ENCODE measurements around the gene ITGBL1.

Gene ITGBL1

GRCh38 chr13:101489643-101490405 is 37.3 kb downstream of the ITGBL1 start:
- DNase-seq, result peak; percentile 23
- Histone ChIP-seq H3K36me3 (no peaks in the 10 kb centered on the region), H3K27me3 (ENCODE audit: insufficient read depth, low read depth, severe bottlenecking) (no peaks in the 10 kb centered on the region), H3K27ac (peak overlapping the region; percentile 7; the same call in 1 of the 2 replicates), H3K4me3 (ENCODE audit: low read depth, low read length) (no peak overlapping the region), H3K9me3 (ENCODE audit: severe bottlenecking) (no peaks in the 10 kb centered on the region)
- TF ChIP-seq CTCF (IDR thresholded peaks at IDR 0.05; ENCODE audit: low read depth, low read length), result no peak

GRCh38 chr13:101490406-101491015 is 38.0 kb downstream of the ITGBL1 start:
- DNase-seq, result peak; percentile 84
- Histone ChIP-seq H3K36me3 (no peaks in the 10 kb centered on the region), H3K4me3 (ENCODE audit: low read depth, low read length) (no peak overlapping the region), H3K27me3 (ENCODE audit: insufficient read depth, low read depth, severe bottlenecking) (no peaks in the 10 kb centered on the region), H3K27ac (peak overlapping the region; percentile 7; the same call in 1 of the 2 replicates), H3K9me3 (ENCODE audit: severe bottlenecking) (no peaks in the 10 kb centered on the region)
- no peak for TF ChIP-seq CTCF (IDR thresholded peaks at IDR 0.05; ENCODE audit: low read depth, low read length)

GRCh38 chr13:101492251-101492910 is 39.9 kb downstream of the ITGBL1 start:
- TF ChIP-seq CTCF (IDR thresholded peaks at IDR 0.05; ENCODE audit: low read depth, low read length), result no peak
- no peaks in the 10 kb centered on the region for H3K9me3 ChIP-seq (ENCODE audit: severe bottlenecking)
- no peaks in the 10 kb centered on the region for H3K27me3 ChIP-seq (ENCODE audit: insufficient read depth, low read depth, severe bottlenecking)
- no peaks in the 10 kb centered on the region for H3K36me3 ChIP-seq
- H3K27ac ChIP-seq, result no peak overlapping the region
- H3K4me3 ChIP-seq (ENCODE audit: low read depth, low read length), result no peak overlapping the region
- no peak for DNase-seq

GRCh38 chr13:101493541-101493940 is 41.1 kb downstream of the ITGBL1 start:
- no peaks in the 10 kb centered on the region for H3K36me3 ChIP-seq
- H3K27me3 ChIP-seq (ENCODE audit: insufficient read depth, low read depth, severe bottlenecking), result no peaks in the 10 kb centered on the region
- no peak overlapping the region for H3K4me3 ChIP-seq (ENCODE audit: low read depth, low read length)
- peak; percentile 63 for DNase-seq
- no peak for TF ChIP-seq CTCF (IDR thresholded peaks at IDR 0.05; ENCODE audit: low read depth, low read length)
- H3K27ac ChIP-seq, result no peak overlapping the region
- H3K9me3 ChIP-seq (ENCODE audit: severe bottlenecking), result no peaks in the 10 kb centered on the region

- Histone ChIP-seq H3K4me3 (ENCODE audit: low read depth, low read length) (no peak overlapping the region), H3K9me3 (ENCODE audit: severe bottlenecking) (no peaks in the 10 kb centered on the region), H3K27me3 (ENCODE audit: insufficient read depth, low read depth, severe bottlenecking) (no peaks in the 10 kb centered on the region), H3K27ac (no peak overlapping the region), H3K36me3 (no peaks in the 10 kb centered on the region)
- no peak for DNase-seq
- no peak for TF ChIP-seq CTCF (IDR thresholded peaks at IDR 0.05; ENCODE audit: low read depth, low read length)
Observed at GRCh38 chr13:101499406-101499805, 46.9 kb downstream of the ITGBL1 start.

All from WERI-Rb-1 (cell line).